Measurements from ENCODE around the gene SCAPER.
"Not testable (repeated sequence)": the region's sequence is repeated elsewhere in the genome, so short reads cannot be mapped to it uniquely, and the experiment has no call there.

Gene SCAPER

DNA sequence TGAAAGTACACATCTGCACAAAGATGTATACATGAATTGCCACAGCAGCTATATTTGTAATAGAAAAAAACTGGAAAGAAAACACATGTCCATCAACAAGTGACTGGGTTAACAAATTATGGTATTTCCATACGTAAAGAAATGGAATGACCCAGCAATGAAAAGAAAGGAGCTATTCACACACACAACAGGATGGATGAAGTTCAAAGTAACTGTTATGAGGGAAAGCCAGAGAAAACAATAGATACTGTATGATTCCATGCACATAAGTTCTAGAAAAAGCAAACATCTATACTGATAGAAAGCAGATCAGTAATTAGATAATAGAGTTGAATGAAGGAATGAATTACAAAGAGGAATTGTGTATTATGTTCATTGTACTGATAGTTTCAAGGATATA is 152.0 kb downstream of the SCAPER start:
- no peak overlapping the region for H3K9ac ChIP-seq (ENCODE audit: low read length)
- H3K27me3 ChIP-seq (ENCODE audit: control insufficient read depth, insufficient read depth, low read length): no peaks in the 10 kb centered on the region
- no peaks in the 10 kb centered on the region for H3K36me3 ChIP-seq (ENCODE audit: control insufficient read depth, insufficient read depth, low read length)

DNA sequence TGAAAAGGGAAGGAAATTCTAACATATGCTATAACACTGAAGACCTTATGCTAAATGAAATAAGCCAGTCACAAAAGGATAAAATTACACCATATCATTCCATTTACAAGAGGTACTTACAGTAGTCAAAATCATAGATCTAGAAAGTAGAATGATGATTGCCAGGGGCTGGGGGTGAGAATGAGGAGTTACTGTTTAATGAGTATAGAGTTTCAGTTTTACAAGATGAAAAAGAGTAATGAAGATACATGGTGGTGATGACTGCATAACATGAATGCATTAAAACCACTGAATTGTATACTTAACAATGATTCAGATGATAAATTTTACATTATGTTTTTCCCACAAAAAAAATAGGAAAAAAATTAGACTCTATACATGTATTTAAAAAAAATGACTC is 152.6 kb downstream of the SCAPER start:
- H3K36me3 ChIP-seq (ENCODE audit: control insufficient read depth, insufficient read depth, low read length): no peaks in the 10 kb centered on the region
- H3K4me3 ChIP-seq (ENCODE audit: low read length): no peak overlapping the region
- no peaks in the 10 kb centered on the region for H3K9me3 ChIP-seq (ENCODE audit: control insufficient read depth, low read length)
- H3K4me1 ChIP-seq (ENCODE audit: control insufficient read depth, insufficient read depth, low read length): no peaks in the 10 kb centered on the region
- H3K9ac ChIP-seq (ENCODE audit: low read length): no peak overlapping the region
- H3K27me3 ChIP-seq (ENCODE audit: control insufficient read depth, insufficient read depth, low read length): no peaks in the 10 kb centered on the region

More for the DNA sequence above, 152.0 kb downstream of the SCAPER start:
- no peaks in the 10 kb centered on the region for H3K9me3 ChIP-seq (ENCODE audit: control insufficient read depth, low read length)
- no peaks in the 10 kb centered on the region for H3K4me1 ChIP-seq (ENCODE audit: control insufficient read depth, insufficient read depth, low read length)
- H3K4me3 ChIP-seq (ENCODE audit: low read length): no peak overlapping the region

DNA sequence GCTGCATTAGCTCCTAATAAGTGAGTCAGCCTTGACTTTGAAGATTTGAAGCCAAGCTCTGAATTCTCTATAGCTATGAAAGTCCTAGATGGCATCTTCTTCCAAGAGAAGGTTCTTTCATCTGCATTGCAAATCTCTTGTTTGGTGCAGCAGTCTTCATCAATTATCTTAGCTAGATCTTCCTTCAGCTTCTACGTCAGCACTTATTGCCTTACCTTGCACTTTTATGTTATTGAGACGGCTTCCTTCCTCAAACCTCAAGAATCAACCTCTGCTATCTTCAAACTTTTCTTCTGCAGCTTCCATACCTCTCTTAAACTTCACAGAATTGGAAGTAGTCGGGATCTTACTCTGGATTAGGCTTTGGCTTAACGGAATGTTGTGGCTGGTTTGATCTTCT is 167.6 kb downstream of the SCAPER start:
- no peak overlapping the region for H3K4me3 ChIP-seq (ENCODE audit: low read length)
- H3K27me3 ChIP-seq (ENCODE audit: control insufficient read depth, insufficient read depth, low read length): no peaks in the 10 kb centered on the region

DNA sequence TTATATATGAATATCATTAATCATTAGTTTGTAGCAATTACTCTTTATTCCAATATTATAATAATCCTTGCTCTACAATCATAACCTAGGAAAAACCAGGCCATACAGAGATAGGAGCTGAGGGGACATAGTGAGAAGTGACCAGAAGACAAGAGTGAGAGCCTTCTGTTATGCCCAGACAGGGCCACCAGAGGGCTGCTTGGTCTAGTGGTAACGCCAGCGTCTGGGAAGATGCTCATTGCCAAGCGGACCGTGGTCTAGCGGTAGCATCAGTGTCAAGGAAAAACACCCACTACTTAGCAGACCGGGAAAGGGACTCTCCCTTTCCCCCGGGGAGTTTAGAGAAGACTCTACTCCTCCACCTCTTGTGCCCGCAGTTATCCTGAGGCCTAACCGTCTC is 172.8 kb downstream of the SCAPER start:
- not testable (repeated sequence) for H3K9me3 ChIP-seq (ENCODE audit: control insufficient read depth, low read length); H3K27me3 ChIP-seq (ENCODE audit: control insufficient read depth, insufficient read depth, low read length)

More for the DNA sequence above, 167.6 kb downstream of the SCAPER start:
- Histone ChIP-seq H3K9ac (ENCODE audit: low read length) (no peak overlapping the region), H3K9me3 (ENCODE audit: control insufficient read depth, low read length) (no peaks in the 10 kb centered on the region), H3K4me1 (ENCODE audit: control insufficient read depth, insufficient read depth, low read length) (no peaks in the 10 kb centered on the region), H3K36me3 (ENCODE audit: control insufficient read depth, insufficient read depth, low read length) (no peaks in the 10 kb centered on the region)

GRCh38 chr15:76730262-76730661 is 174.9 kb downstream of the SCAPER start:
- H3K9ac ChIP-seq (ENCODE audit: low read length): no peak overlapping the region
- H3K9me3 ChIP-seq (ENCODE audit: control insufficient read depth, low read length): no peaks in the 10 kb centered on the region
- no peak overlapping the region for H3K4me3 ChIP-seq (ENCODE audit: low read length)
- H3K27me3 ChIP-seq (ENCODE audit: control insufficient read depth, insufficient read depth, low read length): no peaks in the 10 kb centered on the region
- H3K4me1 ChIP-seq (ENCODE audit: control insufficient read depth, insufficient read depth, low read length): no peaks in the 10 kb centered on the region
- no peaks in the 10 kb centered on the region for H3K36me3 ChIP-seq (ENCODE audit: control insufficient read depth, insufficient read depth, low read length)

More for the DNA sequence above, 172.8 kb downstream of the SCAPER start:
- H3K4me1 ChIP-seq (ENCODE audit: control insufficient read depth, insufficient read depth, low read length); H3K4me3 ChIP-seq (ENCODE audit: low read length); H3K9ac ChIP-seq (ENCODE audit: low read length); H3K36me3 ChIP-seq (ENCODE audit: control insufficient read depth, insufficient read depth, low read length): not testable (repeated sequence)

DNA sequence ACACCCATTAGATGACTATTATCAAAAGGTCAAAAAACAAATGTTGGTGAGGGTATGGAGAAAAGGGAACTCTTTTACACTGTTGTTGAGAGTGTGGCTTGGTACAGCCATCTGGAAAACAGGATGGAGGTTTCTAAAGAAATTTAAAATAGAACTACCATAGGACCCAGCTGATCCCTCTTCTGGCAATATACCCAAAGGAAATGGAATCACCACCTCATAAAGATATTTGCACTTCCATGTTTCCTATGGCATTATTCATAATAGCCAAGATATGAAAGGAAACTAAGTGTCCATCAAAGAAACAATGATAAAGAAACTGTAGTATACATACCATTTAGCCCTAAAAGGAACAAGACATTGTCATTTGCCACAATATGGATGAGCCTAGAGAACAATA is 186.3 kb downstream of the SCAPER start:
- no peaks in the 10 kb centered on the region for H3K27me3 ChIP-seq (ENCODE audit: control insufficient read depth, insufficient read depth, low read length)
- H3K9ac ChIP-seq (ENCODE audit: low read length): no peak overlapping the region
- no peaks in the 10 kb centered on the region for H3K9me3 ChIP-seq (ENCODE audit: control insufficient read depth, low read length)
- no peaks in the 10 kb centered on the region for H3K36me3 ChIP-seq (ENCODE audit: control insufficient read depth, insufficient read depth, low read length)
- H3K4me1 ChIP-seq (ENCODE audit: control insufficient read depth, insufficient read depth, low read length): no peaks in the 10 kb centered on the region
- H3K4me3 ChIP-seq (ENCODE audit: low read length): no peak overlapping the region

- Histone ChIP-seq H3K36me3 (ENCODE audit: control insufficient read depth, insufficient read depth, low read length) (no peaks in the 10 kb centered on the region), H3K9me3 (ENCODE audit: control insufficient read depth, low read length) (no peaks in the 10 kb centered on the region), H3K4me3 (ENCODE audit: low read length) (no peak overlapping the region), H3K27me3 (ENCODE audit: control insufficient read depth, insufficient read depth, low read length) (no peaks in the 10 kb centered on the region), H3K4me1 (ENCODE audit: control insufficient read depth, insufficient read depth, low read length) (no peaks in the 10 kb centered on the region), H3K9ac (ENCODE audit: low read length) (no peak overlapping the region)
Observed at GRCh38 chr15:76714950-76715349, 190.2 kb downstream of the SCAPER start.

DNA sequence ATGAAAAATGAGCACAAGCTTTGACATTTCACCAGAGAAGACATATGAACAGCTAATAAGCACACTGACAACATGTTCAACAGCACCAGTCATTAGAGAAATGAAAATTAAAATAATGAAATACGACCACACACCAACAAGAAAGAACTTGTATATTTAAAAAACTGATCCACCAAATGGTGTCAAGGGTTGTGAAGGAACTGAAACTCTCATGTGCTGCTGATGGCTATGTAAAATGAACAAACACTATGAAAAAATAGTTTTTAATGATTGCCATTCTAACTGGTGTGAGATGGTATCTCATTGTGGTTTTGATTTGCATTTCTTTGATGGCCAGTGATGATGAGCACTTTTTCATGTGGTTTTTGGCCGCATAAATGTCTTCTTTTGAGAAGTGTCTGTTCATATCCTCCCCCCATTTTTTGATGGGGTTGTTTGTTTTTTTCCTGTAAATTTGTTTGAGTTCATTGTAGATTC is 193.8 kb downstream of the SCAPER start:
- H3K4me3 ChIP-seq (ENCODE audit: low read length): no peak overlapping the region
- H3K4me1 ChIP-seq (ENCODE audit: control insufficient read depth, insufficient read depth, low read length): no peaks in the 10 kb centered on the region
- H3K9ac ChIP-seq (ENCODE audit: low read length): no peak overlapping the region
- no peaks in the 10 kb centered on the region for H3K27me3 ChIP-seq (ENCODE audit: control insufficient read depth, insufficient read depth, low read length)
- no peaks in the 10 kb centered on the region for H3K36me3 ChIP-seq (ENCODE audit: control insufficient read depth, insufficient read depth, low read length)
- no peaks in the 10 kb centered on the region for H3K9me3 ChIP-seq (ENCODE audit: control insufficient read depth, low read length)

DNA sequence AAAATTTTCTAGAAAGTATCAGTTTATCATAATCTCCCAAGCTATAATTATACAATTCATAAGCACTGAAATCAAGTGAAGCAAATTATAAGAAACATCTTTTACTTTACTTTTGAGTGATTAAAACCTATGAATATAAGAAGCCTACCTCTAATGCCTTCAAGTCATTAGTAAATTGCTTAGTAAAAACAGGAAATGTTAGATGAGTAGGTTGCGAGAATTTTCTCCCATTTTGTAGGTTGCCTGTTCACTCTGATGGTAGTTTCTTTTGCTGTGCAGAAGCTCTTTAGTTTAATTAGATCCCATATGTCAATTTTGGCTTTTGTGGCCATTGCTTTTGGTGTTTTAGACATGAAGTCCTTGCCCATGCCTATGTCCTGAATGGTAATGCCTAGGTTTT is 201.1 kb downstream of the SCAPER start:
- not testable (repeated sequence) for H3K36me3 ChIP-seq (ENCODE audit: control insufficient read depth, insufficient read depth, low read length); H3K4me1 ChIP-seq (ENCODE audit: control insufficient read depth, insufficient read depth, low read length); H3K9ac ChIP-seq (ENCODE audit: low read length); H3K9me3 ChIP-seq (ENCODE audit: control insufficient read depth, low read length); H3K27me3 ChIP-seq (ENCODE audit: control insufficient read depth, insufficient read depth, low read length); H3K4me3 ChIP-seq (ENCODE audit: low read length)

DNA sequence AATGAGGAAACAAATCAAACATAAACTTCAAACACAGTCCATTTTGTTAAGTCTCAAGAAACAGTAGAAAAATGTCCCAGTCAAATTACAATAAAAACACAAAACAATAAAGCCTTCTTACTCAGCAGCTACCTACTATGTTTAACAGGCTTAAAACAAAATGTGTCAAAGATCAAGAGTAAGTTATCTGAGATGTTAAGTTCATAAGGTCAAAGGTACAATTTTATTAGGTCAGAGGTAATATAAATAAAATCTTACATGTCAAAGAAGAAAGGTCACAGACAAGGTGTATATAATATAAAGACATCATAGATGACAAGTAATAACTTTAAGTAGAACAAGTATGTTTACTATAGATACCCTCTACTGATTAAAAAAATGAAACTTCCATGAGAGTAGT is 208.3 kb downstream of the SCAPER start:
- H3K36me3 ChIP-seq (ENCODE audit: control insufficient read depth, insufficient read depth, low read length): no peaks in the 10 kb centered on the region
- no peak overlapping the region for H3K9ac ChIP-seq (ENCODE audit: low read length)
- no peaks in the 10 kb centered on the region for H3K9me3 ChIP-seq (ENCODE audit: control insufficient read depth, low read length)
- no peaks in the 10 kb centered on the region for H3K27me3 ChIP-seq (ENCODE audit: control insufficient read depth, insufficient read depth, low read length)
- H3K4me1 ChIP-seq (ENCODE audit: control insufficient read depth, insufficient read depth, low read length): no peaks in the 10 kb centered on the region
- no peak overlapping the region for H3K4me3 ChIP-seq (ENCODE audit: low read length)

DNA sequence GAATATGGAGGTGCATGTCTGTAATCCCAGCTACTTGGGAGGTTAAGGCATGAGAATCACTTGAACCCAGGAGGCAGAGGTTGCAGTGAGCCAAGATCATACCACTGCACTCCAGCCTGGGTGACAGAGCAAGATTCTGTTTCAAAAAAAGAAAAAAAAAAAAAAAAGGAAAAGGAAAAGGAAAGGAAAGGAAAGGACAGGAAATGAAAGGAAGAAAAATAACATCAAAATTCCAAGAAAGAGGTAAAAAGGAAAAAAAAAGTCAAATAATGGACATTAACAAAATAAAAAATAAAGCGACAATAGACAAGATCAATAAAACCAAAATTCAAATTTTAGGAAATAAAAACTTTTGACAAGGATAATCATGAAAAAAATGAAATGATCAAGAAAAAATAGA is 212.6 kb downstream of the SCAPER start:
- not testable (repeated sequence) for H3K27me3 ChIP-seq (ENCODE audit: control insufficient read depth, insufficient read depth, low read length); H3K4me1 ChIP-seq (ENCODE audit: control insufficient read depth, insufficient read depth, low read length); H3K4me3 ChIP-seq (ENCODE audit: low read length); H3K9ac ChIP-seq (ENCODE audit: low read length); H3K36me3 ChIP-seq (ENCODE audit: control insufficient read depth, insufficient read depth, low read length); H3K9me3 ChIP-seq (ENCODE audit: control insufficient read depth, low read length)

DNA sequence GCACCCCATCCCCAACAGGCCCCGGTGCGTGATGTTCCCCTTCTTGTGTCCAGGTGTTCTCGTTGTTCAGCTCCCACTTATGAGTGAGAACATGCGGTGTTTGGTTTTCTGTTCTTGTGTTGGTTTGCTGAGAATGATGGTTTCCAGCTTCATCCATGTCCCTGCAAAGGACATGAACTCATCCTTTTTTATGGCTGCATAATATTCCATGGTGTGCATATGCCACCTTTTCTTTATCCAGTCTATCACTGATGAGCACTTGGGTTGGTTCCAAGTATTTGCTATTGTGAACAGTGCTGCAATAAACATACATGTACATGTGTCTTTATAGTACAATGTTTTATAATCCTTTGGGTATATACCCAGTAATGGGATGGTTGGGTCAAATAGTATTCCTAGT is 217.5 kb downstream of the SCAPER start:
- not testable (repeated sequence) for H3K27me3 ChIP-seq (ENCODE audit: control insufficient read depth, insufficient read depth, low read length); H3K9me3 ChIP-seq (ENCODE audit: control insufficient read depth, low read length); H3K4me1 ChIP-seq (ENCODE audit: control insufficient read depth, insufficient read depth, low read length); H3K4me3 ChIP-seq (ENCODE audit: low read length); H3K36me3 ChIP-seq (ENCODE audit: control insufficient read depth, insufficient read depth, low read length); H3K9ac ChIP-seq (ENCODE audit: low read length)

DNA sequence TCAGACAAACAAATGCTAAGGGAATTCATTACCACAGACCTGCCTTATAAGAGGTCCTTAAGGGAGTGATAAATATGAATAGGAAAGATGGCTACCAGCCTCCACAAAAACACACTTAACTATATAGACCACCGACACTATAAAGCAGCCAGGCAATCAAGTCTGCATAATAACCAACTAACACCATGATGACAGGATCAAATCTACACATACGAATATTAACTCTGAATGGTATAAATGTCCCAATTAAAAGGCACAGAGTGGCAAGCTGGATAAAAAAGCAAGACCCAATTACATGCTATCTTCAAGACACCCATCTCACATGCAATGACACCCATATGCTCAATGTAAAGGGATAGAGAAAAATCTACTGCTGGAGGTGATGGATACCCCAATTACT is 221.1 kb downstream of the SCAPER start:
- H3K27me3 ChIP-seq (ENCODE audit: control insufficient read depth, insufficient read depth, low read length): no peaks in the 10 kb centered on the region
- H3K36me3 ChIP-seq (ENCODE audit: control insufficient read depth, insufficient read depth, low read length): no peaks in the 10 kb centered on the region
- no peaks in the 10 kb centered on the region for H3K4me1 ChIP-seq (ENCODE audit: control insufficient read depth, insufficient read depth, low read length)
- H3K9me3 ChIP-seq (ENCODE audit: control insufficient read depth, low read length): no peaks in the 10 kb centered on the region
- H3K9ac ChIP-seq (ENCODE audit: low read length): no peak overlapping the region
- no peak overlapping the region for H3K4me3 ChIP-seq (ENCODE audit: low read length)

All from mucosa of stomach (tissue), 1 donor.